GM18502 (cell line): Measurements from ENCODE around the gene TXNL4B.

Experiments
- ATAC-seq: cut with Tn5 transposase; IDR thresholded peaks from one replicate; pipeline ENCODE4 v1.9.1; 2021; ENCODE audit warnings: mild to moderate bottlenecking; ENCODE audit not compliant: unreplicated experiment, poor library complexity

The TXNL4B gene

GRCh38 chr16:72112906-72113615, 19.6 kb upstream of the TXNL4B start:
- ATAC-seq: no peak

GRCh38 chr16:72112452-72112792, 19.0 kb upstream of the TXNL4B start:
- no peak for ATAC-seq

GRCh38 chr16:72111657-72112451, 18.4 kb upstream of the TXNL4B start:
- ATAC-seq: no peak

GRCh38 chr16:72110662-72111615, 17.5 kb upstream of the TXNL4B start:
- no peak for ATAC-seq

GRCh38 chr16:72109966-72110530, 16.6 kb upstream of the TXNL4B start:
- no peak for ATAC-seq

GRCh38 chr16:72109300-72109699, 15.9 kb upstream of the TXNL4B start:
- no peak for ATAC-seq

- ATAC-seq: no peak
Measured at GRCh38 chr16:72108353-72109102, 15.1 kb upstream of the TXNL4B start.

- ATAC-seq: no peak
Measured at GRCh38 chr16:72107371-72107770, 14.0 kb upstream of the TXNL4B start.

- no peak for ATAC-seq
Measured at GRCh38 chr16:72105978-72106377, 12.6 kb upstream of the TXNL4B start.

GRCh38 chr16:72104905-72105304, 11.5 kb upstream of the TXNL4B start:
- no peak for ATAC-seq

GRCh38 chr16:72101195-72101594, 7.8 kb upstream of the TXNL4B start:
- ATAC-seq: no peak

- ATAC-seq: peak; percentile 90
Measured at GRCh38 chr16:72099377-72099818, 6.0 kb upstream of the TXNL4B start.

GRCh38 chr16:72098936-72099335, 5.5 kb upstream of the TXNL4B start:
- no peak for ATAC-seq

- no peak for ATAC-seq
Measured at GRCh38 chr16:72094266-72094610, 818 bp upstream of the TXNL4B start.

GRCh38 chr16:72092832-72093447, 480 bp downstream of the TXNL4B start:
- no peak for ATAC-seq

GRCh38 chr16:72091217-72091616, 2.2 kb downstream of the TXNL4B start:
- ATAC-seq: no peak

GRCh38 chr16:72085002-72085401, 8.4 kb downstream of the TXNL4B start:
- ATAC-seq: no peak

- ATAC-seq: no peak
Measured at GRCh38 chr16:72084445-72084844, 9.0 kb downstream of the TXNL4B start.

- no peak for ATAC-seq
Measured at GRCh38 chr16:72083778-72084404, 9.5 kb downstream of the TXNL4B start.
